Fibroblast of the aortic adventitia (primary cell): ENCODE data around the gene NBAS. TPM values are rescaled to one million over a fixed set of nuclear protein-coding genes. Genes with fewer than 3 reads are reported as not detected.

ENCODE experiments used
- DNase-seq: peaks from one replicate; pipeline ENCODE4 v3.0.0-alpha.2; 2010; ENCODE audit warnings: low read depth
- H3K4me3 ChIP-seq: 2 replicates; pipeline ENCODE4 v1.5.1; 2011; ENCODE audit warnings: low read depth, mild to moderate bottlenecking, control low read depth, low read length, moderate library complexity
- total RNA-seq: library from RNA; depleted of rRNA; stranded (reverse); fragments of >200 nt; gene quantifications from 2 replicates; pipeline ENCODE4 v1.2.3, GENCODE V29; 2012; ENCODE audit warnings: low replicate concordance
- TF ChIP-seq, protein P1 (sequence below): IDR thresholded peaks from 2 replicates; pipeline ENCODE4 v1.5.1; 2011; ENCODE audit warnings: mild to moderate bottlenecking, low read length, control low read depth, inconsistent platforms; ENCODE audit not compliant: insufficient read depth

NBAS gene
- total RNA-seq, 1 donor, result 76.0 TPM

- H3K4me3 ChIP-seq, result no peak overlapping the region
- TF ChIP-seq, protein P1, sequence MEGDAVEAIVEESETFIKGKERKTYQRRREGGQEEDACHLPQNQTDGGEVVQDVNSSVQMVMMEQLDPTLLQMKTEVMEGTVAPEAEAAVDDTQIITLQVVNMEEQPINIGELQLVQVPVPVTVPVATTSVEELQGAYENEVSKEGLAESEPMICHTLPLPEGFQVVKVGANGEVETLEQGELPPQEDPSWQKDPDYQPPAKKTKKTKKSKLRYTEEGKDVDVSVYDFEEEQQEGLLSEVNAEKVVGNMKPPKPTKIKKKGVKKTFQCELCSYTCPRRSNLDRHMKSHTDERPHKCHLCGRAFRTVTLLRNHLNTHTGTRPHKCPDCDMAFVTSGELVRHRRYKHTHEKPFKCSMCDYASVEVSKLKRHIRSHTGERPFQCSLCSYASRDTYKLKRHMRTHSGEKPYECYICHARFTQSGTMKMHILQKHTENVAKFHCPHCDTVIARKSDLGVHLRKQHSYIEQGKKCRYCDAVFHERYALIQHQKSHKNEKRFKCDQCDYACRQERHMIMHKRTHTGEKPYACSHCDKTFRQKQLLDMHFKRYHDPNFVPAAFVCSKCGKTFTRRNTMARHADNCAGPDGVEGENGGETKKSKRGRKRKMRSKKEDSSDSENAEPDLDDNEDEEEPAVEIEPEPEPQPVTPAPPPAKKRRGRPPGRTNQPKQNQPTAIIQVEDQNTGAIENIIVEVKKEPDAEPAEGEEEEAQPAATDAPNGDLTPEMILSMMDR, result no peak
- no peak for DNase-seq
Measured at GRCh38 chr2:15385184-15385583, 175.9 kb downstream of the NBAS start.

GRCh38 chr2:15383695-15384350, 177.3 kb downstream of the NBAS start:
- no peak overlapping the region for H3K4me3 ChIP-seq
- no peak for DNase-seq
- TF ChIP-seq, protein P1, result no peak

DNA sequence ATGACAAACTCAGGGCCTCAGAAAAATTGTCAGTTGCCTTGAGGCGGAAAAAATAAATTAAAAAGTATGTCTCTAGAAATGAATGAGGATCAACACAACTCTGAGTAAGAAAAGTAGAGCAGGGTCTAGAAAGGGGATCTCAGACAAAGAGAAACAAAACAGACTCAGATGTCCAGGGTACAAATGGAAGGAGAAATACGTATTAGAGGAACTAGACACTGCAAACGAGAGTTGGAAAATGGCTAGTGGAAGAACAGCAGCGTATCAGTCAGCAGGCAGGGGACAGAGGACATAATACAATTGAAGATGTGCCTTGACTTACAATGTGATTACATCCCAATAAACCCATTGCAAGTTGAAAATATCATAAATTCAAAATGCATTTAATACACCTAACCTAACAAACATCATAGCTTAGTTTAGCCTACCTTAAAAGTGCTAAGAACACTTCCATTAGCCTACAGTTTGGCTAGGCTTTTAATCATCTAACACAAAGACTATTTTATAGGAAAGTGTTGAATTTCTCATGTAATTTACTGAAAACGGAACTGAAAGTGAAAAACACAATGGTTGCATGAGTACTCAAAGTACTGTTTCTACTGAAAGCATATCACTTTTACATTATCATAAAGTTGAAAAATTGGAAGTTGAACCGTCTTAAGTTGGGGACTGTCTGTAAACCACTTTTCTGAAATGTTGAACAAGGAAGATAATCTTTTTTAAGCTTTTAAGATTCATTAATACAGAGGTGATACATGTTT, 182.8 kb downstream of the NBAS start:
- TF ChIP-seq, protein P1, result no peak
- DNase-seq, result no peak
- no peak overlapping the region for H3K4me3 ChIP-seq

DNA sequence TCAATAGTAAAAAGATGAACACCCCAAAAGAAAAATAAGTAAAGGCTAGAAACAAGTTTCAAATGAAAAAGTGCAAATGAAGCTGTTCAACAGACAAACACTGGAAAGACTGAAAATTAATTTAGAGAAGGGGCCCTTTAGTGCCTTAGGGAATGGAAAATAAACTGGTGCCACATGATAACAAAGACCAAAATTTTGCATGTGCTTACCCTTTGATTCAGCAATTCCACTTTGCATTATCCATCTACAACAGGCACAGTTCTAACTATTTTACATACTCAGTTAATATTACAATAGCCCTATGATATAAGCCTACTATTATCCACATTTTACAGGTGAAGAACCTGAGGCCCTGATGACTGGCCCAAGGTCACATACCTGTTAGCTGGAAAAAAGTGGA, 183.9 kb downstream of the NBAS start:
- H3K4me3 ChIP-seq, result no peak overlapping the region
- no peak for DNase-seq
- TF ChIP-seq, protein P1, result no peak

- DNase-seq, result no peak
- no peak overlapping the region for H3K4me3 ChIP-seq
- TF ChIP-seq, protein P1, result no peak
Measured at GRCh38 chr2:15372019-15372418, 189.1 kb downstream of the NBAS start.

DNA sequence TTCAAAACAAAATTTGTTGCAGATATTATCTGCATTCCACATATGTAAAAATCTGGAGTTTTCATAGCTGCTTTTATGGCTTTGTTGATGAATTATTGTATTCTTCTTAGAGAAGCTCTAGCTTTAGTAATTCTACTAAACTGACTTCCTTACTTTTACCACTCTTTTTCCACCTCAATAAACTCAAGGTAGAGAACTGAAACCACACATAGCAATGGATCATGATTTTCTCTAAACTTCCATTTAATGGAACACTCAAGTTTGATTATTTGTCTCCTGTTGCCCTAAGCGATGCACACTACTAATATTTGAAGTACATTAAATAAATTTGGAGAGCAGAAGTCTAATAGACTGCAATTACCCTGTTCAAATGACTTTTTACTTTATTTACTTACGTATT, 192.0 kb downstream of the NBAS start:
- TF ChIP-seq, protein P1, result no peak
- H3K4me3 ChIP-seq, result no peak overlapping the region

More for the DNA sequence above, 192.0 kb downstream of the NBAS start:
- no peak for DNase-seq
